Stimulated activated CD4-positive, alpha-beta T cell treated with anti-CD3 and anti-CD28 coated beads, Interleukin-2, amount 100 ng/mL, for 4 hours (primary cell): ENCODE measurements around the gene GBP2.

Source experiments
- DNase-seq: peaks from one replicate; pipeline ENCODE4 v3.0.0-alpha.2; 2020; ENCODE audit warnings: low read depth

Gene GBP2

DNA sequence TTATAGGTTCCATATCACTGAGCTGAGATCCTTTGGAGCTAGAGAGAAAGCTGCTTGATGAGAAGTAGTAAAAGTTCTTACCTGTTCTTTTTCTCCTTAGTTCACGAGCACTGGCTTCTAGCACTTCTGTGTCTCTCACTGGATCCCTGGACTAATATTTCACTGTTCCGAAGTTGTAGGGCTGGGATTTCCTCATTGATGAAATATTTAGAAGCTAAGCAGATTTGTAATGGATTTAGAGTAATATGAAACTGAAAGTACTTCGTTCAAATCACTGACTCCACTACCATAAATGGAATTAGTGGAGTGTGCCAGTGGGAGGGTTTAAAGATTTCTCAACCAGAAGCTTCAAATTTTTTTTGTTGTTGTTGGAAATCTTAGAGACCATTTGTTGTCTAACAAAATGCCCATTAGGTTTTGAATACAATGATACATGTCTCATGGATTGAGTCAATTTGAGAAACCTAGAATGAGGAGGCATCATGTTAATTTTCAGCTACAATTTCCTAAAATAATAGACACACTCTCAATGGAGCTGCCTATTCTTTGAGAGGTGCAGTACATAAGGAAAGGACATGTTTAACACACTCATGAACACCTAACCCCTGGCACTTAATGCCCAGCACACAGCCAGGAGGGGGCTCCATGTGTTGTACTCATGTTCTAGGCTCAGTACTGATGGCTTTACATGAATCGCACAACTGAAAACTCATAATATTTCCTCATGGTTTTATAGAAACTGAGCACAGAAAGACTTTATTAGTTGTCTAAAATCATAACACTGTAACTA lies 60.6 kb downstream of the GBP2 start, which contains the start of gene GBP1:
Gene GBP1 (minus strand): TSS at position 130 of the 790 bp plus-strand sequence. CDS start 1,974 bp downstream, outside the sequence.
- DNase-seq = peak; percentile 31

DNA sequence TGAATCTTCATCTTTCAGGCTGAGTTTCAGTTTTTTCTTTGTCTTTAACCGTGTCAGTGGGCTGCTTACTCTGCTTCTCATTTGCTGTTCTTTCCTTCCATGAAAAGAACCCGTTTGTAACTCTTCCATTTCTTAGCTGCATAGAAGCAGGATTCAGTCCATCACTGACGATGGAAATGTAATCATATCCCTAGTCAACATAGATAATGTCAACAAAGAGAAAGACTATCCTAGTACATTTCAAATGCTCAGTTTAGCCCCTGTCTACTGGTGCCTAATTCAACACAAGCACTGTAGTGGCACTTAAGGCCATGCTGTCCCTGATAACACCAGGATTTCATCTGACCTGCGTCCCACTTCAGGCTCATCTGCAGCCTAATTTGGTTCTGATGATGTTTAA lies 61.3 kb downstream of the GBP2 start:
- no peak for DNase-seq

DNA sequence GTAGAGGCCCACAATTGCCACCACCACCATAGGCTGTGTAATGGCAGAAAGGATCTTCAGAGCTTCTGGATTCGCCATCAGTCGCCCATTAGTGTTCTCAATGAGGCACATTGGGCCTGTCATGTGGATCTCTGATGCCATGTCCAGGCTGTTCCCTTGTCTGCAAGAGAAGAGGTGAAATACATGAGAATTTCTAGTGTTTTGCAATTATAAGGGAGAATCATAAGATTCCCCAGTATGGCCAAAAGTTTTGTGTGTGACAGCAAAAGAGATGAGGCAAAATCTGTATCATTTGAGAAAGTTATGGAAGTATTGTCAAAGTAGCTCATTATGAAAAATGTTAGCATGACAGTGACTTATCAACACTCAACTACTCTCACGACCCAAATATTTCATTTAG lies 62.8 kb downstream of the GBP2 start:
- DNase-seq = no peak

DNA sequence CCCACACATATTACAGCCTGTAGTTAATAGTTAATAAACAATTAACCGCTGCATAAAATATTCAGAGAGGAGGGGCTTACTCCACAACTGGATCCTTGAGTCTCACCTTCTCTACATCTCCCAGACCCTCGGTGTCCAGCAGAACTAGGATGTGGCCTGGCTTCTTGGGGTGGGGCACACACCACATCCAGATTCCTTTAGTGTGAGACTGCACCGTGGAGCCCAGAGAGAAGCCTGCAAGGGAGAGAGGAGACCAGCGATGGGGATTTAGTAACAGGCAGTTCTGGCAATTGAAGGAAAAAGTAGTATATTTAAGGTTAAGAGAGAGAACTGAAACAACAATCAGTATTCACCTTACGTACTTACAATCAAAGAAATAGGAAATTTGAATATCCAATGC lies 65.8 kb downstream of the GBP2 start:
- no peak for DNase-seq
